ENCODE measurements around the gene DISP2.

Gene DISP2

GRCh38 chr15:40382580-40383456 is 24.8 kb downstream of the DISP2 start, which contains the start of gene KNSTRN (continued):
- TF ChIP-seq ZNF677 (tag by site-specific recombination; IDR thresholded peaks at IDR 0.05) (no peak), ZNF280C (tag by site-specific recombination; IDR thresholded peaks at IDR 0.05) (no peak), ZNF391 (tag by site-specific recombination; IDR thresholded peaks at IDR 0.05; ENCODE audit: borderline replicate concordance, low read depth) (no peak), ZNF629 (tag by site-specific recombination; IDR thresholded peaks at IDR 0.05) (no peak), ZNF24 (tag by site-specific recombination; IDR thresholded peaks at IDR 0.05) (no peak), ZBTB20 (tag by site-specific recombination; IDR thresholded peaks at IDR 0.05) (peak; percentile 88), ZNF776 (tag by site-specific recombination; IDR thresholded peaks at IDR 0.05; ENCODE audit: borderline replicate concordance) (no peak), ZSCAN4 (tag by site-specific recombination; IDR thresholded peaks at IDR 0.05) (no peak), ZNF239 (tag by site-specific recombination; IDR thresholded peaks at IDR 0.05) (no peak), KLF7 (tag by site-specific recombination; IDR thresholded peaks at IDR 0.05; ENCODE audit: borderline replicate concordance) (peak; percentile 12; the same call in 1 of the 2 replicates), ZFP41 (tag by site-specific recombination; IDR thresholded peaks at IDR 0.05; ENCODE audit: borderline replicate concordance) (no peak), ZNF76 (tag by site-specific recombination; IDR thresholded peaks at IDR 0.05; ENCODE audit: borderline replicate concordance, low read depth) (peak; percentile 75), ZNF645 (tag by site-specific recombination; IDR thresholded peaks at IDR 0.05) (no peak), ZNF548 (tag by site-specific recombination; IDR thresholded peaks at IDR 0.05) (peak; percentile 79), KLF9 (tag by site-specific recombination; IDR thresholded peaks at IDR 0.05; ENCODE audit: low read depth) (peak; percentile 92), TRIM28 (IDR thresholded peaks at IDR 0.05; ENCODE audit: borderline replicate concordance, low read length) (0 out of 2 replicates have a peak, but pooled peaks have one; percentile 18), ZNF513 (tag by site-specific recombination; IDR thresholded peaks at IDR 0.05) (no peak), ZBTB1 (tag by site-specific recombination; IDR thresholded peaks at IDR 0.05) (no peak), ZNF266 (tag by site-specific recombination; IDR thresholded peaks at IDR 0.05; ENCODE audit: low read depth) (no peak), GLI2 (tag by site-specific recombination; IDR thresholded peaks at IDR 0.05; ENCODE audit: borderline replicate concordance, low read depth) (no peak), ZEB2 (tag by site-specific recombination; IDR thresholded peaks at IDR 0.05) (no peak), ELK4 (IDR thresholded peaks at IDR 0.05; ENCODE audit: borderline replicate concordance, low read depth, low read length) (no peak), HIC1 (tag by site-specific recombination; IDR thresholded peaks at IDR 0.05) (no peak), YY2 (tag by site-specific recombination; IDR thresholded peaks at IDR 0.05) (peak; percentile 98), ZNF335 (tag by site-specific recombination; conservative IDR thresholded peaks at IDR 0.05) (peak; percentile 67), ZNF112 (tag by site-specific recombination; IDR thresholded peaks at IDR 0.05) (no peak), MYNN (tag by site-specific recombination; IDR thresholded peaks at IDR 0.05; ENCODE audit: borderline replicate concordance) (no peak), ZXDB (tag by site-specific recombination; IDR thresholded peaks at IDR 0.05) (peak; percentile 57; the same call in 1 of the 2 replicates), ZBTB26 (tag by site-specific recombination; optimal IDR thresholded peaks at IDR 0.05) (peak; percentile 38)

All from HEK293 (cell line).